ENCODE results near the gene SOX13. TPM values are rescaled to one million over a fixed set of nuclear protein-coding genes. Genes with fewer than 3 reads are reported as not detected.

The SOX13 gene
- total RNA-seq, 2 donors from 2014 or later = 91.9 to 95.9 TPM

DNA sequence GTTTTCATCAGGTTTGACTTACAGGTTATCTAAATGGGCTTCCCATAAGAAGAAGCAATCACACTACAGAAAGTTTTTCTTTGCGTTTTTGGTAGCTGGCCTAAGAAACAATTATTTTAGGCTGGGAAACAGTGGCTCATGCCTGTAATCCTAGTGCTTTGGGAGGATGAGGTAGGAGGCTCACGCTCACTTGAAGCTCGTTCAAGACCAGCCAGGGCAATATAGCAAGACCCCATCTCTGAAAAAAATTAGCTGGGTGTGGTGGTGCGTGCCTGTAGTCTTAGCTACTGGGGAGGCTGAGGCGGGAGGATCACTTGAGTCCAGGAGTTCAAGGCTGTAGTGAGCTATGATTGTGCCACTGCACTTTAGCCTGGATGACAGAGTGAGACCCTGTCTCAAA, 94.8 kb downstream of the SOX13 start:
- intact Hi-C loops (cut with DNase I) = no loop called here
- Histone ChIP-seq H3K4me3 (no peak overlapping the region), H3K36me3 (no peaks in the 10 kb centered on the region), H3K4me1 (replicated peaks) (no peaks in the 10 kb centered on the region), H3K27me3 (replicated peaks; ENCODE audit: insufficient read depth) (no peaks in the 10 kb centered on the region), H3K9me3 (no peaks in the 10 kb centered on the region), H3K27ac (no peak overlapping the region)
- no peak for DNase-seq (ENCODE audit: low spot score)
- 93% methylated on average over 5 of the region's 5 CpGs for WGBS
- TF ChIP-seq POLR2A (IDR thresholded peaks at IDR 0.05) (no peak), POLR2AphosphoS5 (IDR thresholded peaks at IDR 0.05) (no peak)
- TF ChIP-seq, protein P1, sequence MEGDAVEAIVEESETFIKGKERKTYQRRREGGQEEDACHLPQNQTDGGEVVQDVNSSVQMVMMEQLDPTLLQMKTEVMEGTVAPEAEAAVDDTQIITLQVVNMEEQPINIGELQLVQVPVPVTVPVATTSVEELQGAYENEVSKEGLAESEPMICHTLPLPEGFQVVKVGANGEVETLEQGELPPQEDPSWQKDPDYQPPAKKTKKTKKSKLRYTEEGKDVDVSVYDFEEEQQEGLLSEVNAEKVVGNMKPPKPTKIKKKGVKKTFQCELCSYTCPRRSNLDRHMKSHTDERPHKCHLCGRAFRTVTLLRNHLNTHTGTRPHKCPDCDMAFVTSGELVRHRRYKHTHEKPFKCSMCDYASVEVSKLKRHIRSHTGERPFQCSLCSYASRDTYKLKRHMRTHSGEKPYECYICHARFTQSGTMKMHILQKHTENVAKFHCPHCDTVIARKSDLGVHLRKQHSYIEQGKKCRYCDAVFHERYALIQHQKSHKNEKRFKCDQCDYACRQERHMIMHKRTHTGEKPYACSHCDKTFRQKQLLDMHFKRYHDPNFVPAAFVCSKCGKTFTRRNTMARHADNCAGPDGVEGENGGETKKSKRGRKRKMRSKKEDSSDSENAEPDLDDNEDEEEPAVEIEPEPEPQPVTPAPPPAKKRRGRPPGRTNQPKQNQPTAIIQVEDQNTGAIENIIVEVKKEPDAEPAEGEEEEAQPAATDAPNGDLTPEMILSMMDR (IDR thresholded peaks at IDR 0.05) = no peak

DNA sequence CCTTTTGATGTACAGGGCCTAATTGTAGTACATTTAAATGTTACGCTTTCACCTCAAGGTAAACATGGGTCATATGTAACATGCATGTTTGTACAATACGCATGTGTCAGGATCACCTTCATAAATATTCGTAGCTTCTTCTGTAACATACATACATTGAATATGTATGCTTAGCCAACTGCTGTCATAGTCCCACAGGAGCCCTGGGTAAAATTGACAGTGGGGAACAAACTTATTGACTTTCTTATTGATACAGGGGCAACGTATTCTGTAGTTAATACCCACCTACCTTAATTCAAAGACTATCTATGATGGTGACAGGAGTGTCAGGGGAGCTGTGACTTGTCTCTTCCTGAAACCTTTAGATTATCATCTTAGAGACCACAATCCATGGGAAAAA, 96.9 kb downstream of the SOX13 start:
- Histone ChIP-seq H3K9me3 (no peaks in the 10 kb centered on the region), H3K27ac (no peak overlapping the region), H3K4me3 (no peak overlapping the region), H3K27me3 (replicated peaks; ENCODE audit: insufficient read depth) (no peaks in the 10 kb centered on the region), H3K36me3 (no peaks in the 10 kb centered on the region), H3K4me1 (replicated peaks) (no peaks in the 10 kb centered on the region)
- WGBS = 92% methylated on average over 4 of the region's 4 CpGs
- TF ChIP-seq POLR2A (IDR thresholded peaks at IDR 0.05) (no peak), POLR2AphosphoS5 (IDR thresholded peaks at IDR 0.05) (no peak)
- TF ChIP-seq, protein P1 (IDR thresholded peaks at IDR 0.05) = no peak
- intact Hi-C loops (cut with DNase I) = no loop called here
- DNase-seq (ENCODE audit: low spot score) = no peak

DNA sequence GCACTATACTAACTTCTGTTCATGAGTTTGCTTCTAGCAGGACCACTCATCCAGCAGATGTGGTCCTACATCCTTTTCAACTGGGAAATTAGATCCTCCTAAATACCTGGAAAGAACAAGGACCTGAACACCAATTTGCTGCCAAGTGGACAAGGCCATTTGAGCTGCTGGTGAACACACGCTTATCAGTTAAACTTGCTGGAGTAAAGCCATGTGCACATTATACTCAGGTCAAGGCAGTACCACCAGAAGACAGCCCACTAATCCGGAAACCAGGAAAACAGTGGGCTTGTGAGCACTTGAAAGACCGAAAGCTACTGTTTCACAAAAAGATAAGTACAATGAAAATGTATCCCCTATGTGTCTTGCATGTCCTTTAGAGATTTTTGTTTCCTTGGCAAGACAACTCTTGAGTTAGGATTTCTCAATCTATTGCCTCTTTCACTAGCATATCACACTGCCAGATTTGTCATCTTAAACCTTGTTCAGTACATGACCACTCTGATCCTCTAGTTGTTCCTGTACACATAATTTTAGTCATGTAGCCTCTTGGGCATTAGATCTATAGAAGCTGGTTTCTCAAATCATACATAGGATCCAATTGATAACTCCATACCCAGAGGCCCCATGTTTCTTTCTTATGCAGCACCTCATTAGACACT, 97.7 kb downstream of the SOX13 start:
- TF ChIP-seq POLR2A (IDR thresholded peaks at IDR 0.05) (no peak), POLR2AphosphoS5 (IDR thresholded peaks at IDR 0.05) (no peak)
- TF ChIP-seq, protein P1 (IDR thresholded peaks at IDR 0.05) = no peak
- Histone ChIP-seq H3K36me3 (no peaks in the 10 kb centered on the region), H3K27me3 (replicated peaks; ENCODE audit: insufficient read depth) (no peaks in the 10 kb centered on the region), H3K27ac (no peak overlapping the region), H3K4me3 (no peak overlapping the region), H3K4me1 (replicated peaks) (no peaks in the 10 kb centered on the region), H3K9me3 (no peaks in the 10 kb centered on the region)
- DNase-seq (ENCODE audit: low spot score) = no peak
- 93% methylated on average over 3 of the region's 3 CpGs for WGBS
- intact Hi-C loops (cut with DNase I) = no loop called here

- Histone ChIP-seq H3K4me1 (replicated peaks) (no peaks in the 10 kb centered on the region), H3K27me3 (replicated peaks; ENCODE audit: insufficient read depth) (no peaks in the 10 kb centered on the region), H3K4me3 (no peak overlapping the region), H3K9me3 (no peaks in the 10 kb centered on the region), H3K36me3 (no peaks in the 10 kb centered on the region), H3K27ac (no peak overlapping the region)
- TF ChIP-seq, protein P1 (IDR thresholded peaks at IDR 0.05) = peak in 1 of 4 experiments; percentile 4
- no peak for TF ChIP-seq POLR2A (IDR thresholded peaks at IDR 0.05)
- TF ChIP-seq POLR2AphosphoS5 (IDR thresholded peaks at IDR 0.05) = peak; percentile 68
- no peak for DNase-seq (ENCODE audit: low spot score)
- intact Hi-C loops (cut with DNase I) = no loop called here
- WGBS = 28% methylated on average over 4 of the region's 4 CpGs
These were observed 98.8 kb downstream of the SOX13 start for GRCh38 chr1:204171751-204172178.

GRCh38 chr1:204172404-204173029, 99.6 kb downstream of the SOX13 start:
- no peak for TF ChIP-seq POLR2AphosphoS5 (IDR thresholded peaks at IDR 0.05)
- TF ChIP-seq, protein P1 (IDR thresholded peaks at IDR 0.05) = no peak
- TF ChIP-seq POLR2A (IDR thresholded peaks at IDR 0.05) = no peak
- Histone ChIP-seq H3K9me3 (no peaks in the 10 kb centered on the region), H3K4me1 (replicated peaks) (no peaks in the 10 kb centered on the region)

More at GRCh38 chr1:204172404-204173029, 99.6 kb downstream of the SOX13 start:
- 94% methylated on average over 2 of the region's 2 CpGs for WGBS
- no peak overlapping the region for H3K27ac ChIP-seq
- intact Hi-C loops (cut with DNase I) = no loop called here
- H3K4me3 ChIP-seq = no peak overlapping the region
- no peaks in the 10 kb centered on the region for H3K36me3 ChIP-seq
- no peaks in the 10 kb centered on the region for H3K27me3 ChIP-seq (replicated peaks; ENCODE audit: insufficient read depth)
- no peak for DNase-seq (ENCODE audit: low spot score)
